Measurements from ENCODE around the gene OGFOD3. TPM values are rescaled to one million over a fixed set of nuclear protein-coding genes. Genes with fewer than 3 reads are reported as not detected.
"Not testable (repeated sequence)": the region's sequence is repeated elsewhere in the genome, so short reads cannot be mapped to it uniquely, and the experiment has no call there.

The OGFOD3 gene
- total RNA-seq, 1 donor from 2014 or later: 15.7 TPM

- no peak overlapping the region for H3K4me3 Mint-ChIP-seq (ENCODE audit: unreplicated experiment)
- peaks cover 4% of the 10 kb centered on the region for H3K27me3 Mint-ChIP-seq (ENCODE audit: unreplicated experiment)
- no peaks in the 10 kb centered on the region for H3K36me3 Mint-ChIP-seq (ENCODE audit: low read depth, unreplicated experiment)
Observed at GRCh38 chr17:82384051-82384729, 34.2 kb downstream of the OGFOD3 start.

DNA sequence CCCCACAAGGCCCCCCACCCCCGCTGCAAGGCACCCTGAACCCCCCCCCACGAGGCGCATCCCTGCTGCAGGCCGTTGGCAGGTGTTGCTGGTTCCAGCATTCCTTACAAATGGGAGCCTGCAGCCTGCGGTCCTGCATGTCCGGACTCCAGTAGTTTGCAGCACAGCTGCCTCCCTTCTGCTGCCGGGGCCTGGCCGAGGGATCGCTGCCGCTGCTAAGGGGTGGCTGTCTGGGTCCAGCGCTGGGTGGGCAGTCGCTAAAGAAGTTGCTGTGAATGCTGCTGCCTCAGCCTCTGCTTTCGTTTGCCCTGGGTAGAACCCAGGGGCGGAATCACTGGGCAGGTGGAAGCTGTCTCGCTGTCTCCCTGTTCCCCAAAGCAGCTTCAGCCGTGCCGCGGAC, 35.0 kb downstream of the OGFOD3 start:
- H3K4me3 Mint-ChIP-seq (ENCODE audit: unreplicated experiment): no peak overlapping the region
- peaks cover 4% of the 10 kb centered on the region for H3K27me3 Mint-ChIP-seq (ENCODE audit: unreplicated experiment)
- H3K9me3 Mint-ChIP-seq (ENCODE audit: unreplicated experiment): no peaks in the 10 kb centered on the region
- no peak overlapping the region for H3K27ac Mint-ChIP-seq (ENCODE audit: unreplicated experiment)
- no peaks in the 10 kb centered on the region for H3K4me1 Mint-ChIP-seq (ENCODE audit: unreplicated experiment)
- DNase-seq (ENCODE audit: low spot score): no peak
- no peak for TF ChIP-seq CTCF (IDR thresholded peaks at IDR 0.05; ENCODE audit: unreplicated experiment)
- H3K36me3 Mint-ChIP-seq (ENCODE audit: low read depth, unreplicated experiment): no peaks in the 10 kb centered on the region

More at GRCh38 chr17:82384051-82384729, 34.2 kb downstream of the OGFOD3 start:
- no peaks in the 10 kb centered on the region for H3K4me1 Mint-ChIP-seq (ENCODE audit: unreplicated experiment)
- no peak for DNase-seq (ENCODE audit: low spot score)
- no peak overlapping the region for H3K27ac Mint-ChIP-seq (ENCODE audit: unreplicated experiment)
- TF ChIP-seq CTCF (IDR thresholded peaks at IDR 0.05; ENCODE audit: unreplicated experiment): no peak
- H3K9me3 Mint-ChIP-seq (ENCODE audit: unreplicated experiment): no peaks in the 10 kb centered on the region

GRCh38 chr17:82382933-82383255, 35.5 kb downstream of the OGFOD3 start:
- DNase-seq (ENCODE audit: low spot score): no peak
- no peaks in the 10 kb centered on the region for H3K36me3 Mint-ChIP-seq (ENCODE audit: low read depth, unreplicated experiment)
- no peak overlapping the region for H3K4me3 Mint-ChIP-seq (ENCODE audit: unreplicated experiment)
- H3K4me1 Mint-ChIP-seq (ENCODE audit: unreplicated experiment): no peaks in the 10 kb centered on the region
- no peak overlapping the region for H3K27ac Mint-ChIP-seq (ENCODE audit: unreplicated experiment)
- H3K27me3 Mint-ChIP-seq (ENCODE audit: unreplicated experiment): peaks cover 4% of the 10 kb centered on the region
- TF ChIP-seq CTCF (IDR thresholded peaks at IDR 0.05; ENCODE audit: unreplicated experiment): no peak
- H3K9me3 Mint-ChIP-seq (ENCODE audit: unreplicated experiment): no peaks in the 10 kb centered on the region

DNA sequence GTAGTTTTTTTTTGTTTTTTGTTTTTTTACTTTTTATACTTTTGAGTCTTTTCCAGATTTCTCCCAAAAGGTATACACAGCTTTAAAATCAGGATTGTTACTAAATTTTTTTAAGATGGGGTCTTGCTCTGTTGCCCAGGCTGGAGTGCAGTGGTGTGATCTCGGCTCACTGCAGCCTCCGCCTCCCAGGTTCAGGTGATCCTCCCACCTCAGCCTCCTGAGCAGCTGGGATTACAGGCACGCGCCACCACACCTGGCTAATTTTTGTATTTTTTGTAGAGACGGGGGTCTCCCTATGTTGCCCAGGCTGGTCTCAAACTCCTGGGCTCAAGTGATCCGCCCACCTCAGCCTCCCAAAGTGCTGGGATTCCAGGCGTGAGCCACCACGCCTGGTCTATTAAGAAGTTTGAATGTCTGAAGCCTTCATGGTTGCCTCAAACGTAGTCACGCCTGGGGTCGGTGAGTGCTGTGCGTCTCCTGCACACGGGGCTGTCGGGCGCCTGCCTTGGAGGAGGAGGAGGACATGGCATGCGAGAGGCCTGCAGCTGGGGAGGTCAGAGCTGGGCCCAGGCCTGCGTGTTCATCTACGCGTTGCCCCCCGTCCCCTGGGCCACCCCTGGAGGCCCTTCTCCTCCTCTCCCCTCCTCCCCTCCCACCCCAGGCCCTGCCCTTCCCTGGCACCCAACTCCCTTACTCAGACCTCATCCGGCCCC, 36.0 kb downstream of the OGFOD3 start:
- H3K4me1 Mint-ChIP-seq (ENCODE audit: unreplicated experiment); H3K4me3 Mint-ChIP-seq (ENCODE audit: unreplicated experiment); H3K27ac Mint-ChIP-seq (ENCODE audit: unreplicated experiment); H3K9me3 Mint-ChIP-seq (ENCODE audit: unreplicated experiment); DNase-seq (ENCODE audit: low spot score); H3K36me3 Mint-ChIP-seq (ENCODE audit: low read depth, unreplicated experiment); H3K27me3 Mint-ChIP-seq (ENCODE audit: unreplicated experiment): not testable (repeated sequence)

DNA sequence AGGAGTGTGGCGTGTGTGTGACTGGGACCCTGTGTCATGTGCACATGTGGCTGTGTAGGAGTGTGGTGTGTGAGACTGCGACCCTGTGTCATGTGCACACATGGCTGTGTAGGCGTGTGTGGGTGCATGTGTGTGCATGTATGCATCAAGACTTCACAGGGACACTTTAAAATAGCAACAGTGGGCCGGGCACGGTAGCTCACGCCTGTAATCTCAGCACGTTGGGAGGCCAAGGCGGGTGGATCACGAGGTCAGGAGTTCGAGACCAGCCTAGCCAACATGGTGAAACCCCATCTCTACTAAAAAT, 36.7 kb downstream of the OGFOD3 start:
- H3K36me3 Mint-ChIP-seq (ENCODE audit: low read depth, unreplicated experiment): not testable (repeated sequence)

More for the DNA sequence above, 36.7 kb downstream of the OGFOD3 start:
- H3K4me1 Mint-ChIP-seq (ENCODE audit: unreplicated experiment); DNase-seq (ENCODE audit: low spot score); H3K4me3 Mint-ChIP-seq (ENCODE audit: unreplicated experiment); H3K9me3 Mint-ChIP-seq (ENCODE audit: unreplicated experiment); H3K27ac Mint-ChIP-seq (ENCODE audit: unreplicated experiment); H3K27me3 Mint-ChIP-seq (ENCODE audit: unreplicated experiment): not testable (repeated sequence)

Measured in endothelial cell (in vitro differentiated cells).